ENCODE data around the gene DENND1A.

DNA sequence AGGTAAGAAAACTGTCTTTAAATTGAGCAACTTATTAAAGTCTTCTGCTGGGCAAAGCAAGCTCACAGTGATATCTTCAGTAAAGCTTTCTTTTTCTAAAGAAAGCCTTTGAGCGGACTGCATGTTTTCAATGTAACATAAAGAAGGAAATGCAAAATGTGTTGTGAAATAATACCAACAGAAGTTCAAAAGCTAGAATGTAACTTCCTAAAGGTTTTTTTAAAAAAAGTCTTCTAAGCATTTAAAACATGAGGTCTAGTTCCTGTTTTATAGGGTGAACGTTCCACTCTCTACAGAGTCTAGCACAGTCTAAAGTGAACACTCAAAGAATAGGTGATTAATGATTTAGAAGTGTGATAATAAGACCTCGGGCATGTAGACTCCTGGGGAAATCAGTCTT, 62.9 kb downstream of the DENND1A start:
- no peak for TF ChIP-seq BHLHE40 (IDR thresholded peaks at IDR 0.05; ENCODE audit: borderline replicate concordance)
- no peak for TF ChIP-seq ARNT (IDR thresholded peaks at IDR 0.05)
- TF ChIP-seq FOXM1 (IDR thresholded peaks at IDR 0.05; ENCODE audit: borderline replicate concordance): no peak
- no peak for TF ChIP-seq ZNF384 (IDR thresholded peaks at IDR 0.05)
- no peak for TF ChIP-seq SP1 (IDR thresholded peaks at IDR 0.05)
- TF ChIP-seq NFRKB (IDR thresholded peaks at IDR 0.05): no peak
- TF ChIP-seq FOXK2 (IDR thresholded peaks at IDR 0.05): no peak
- TF ChIP-seq, protein P1, sequence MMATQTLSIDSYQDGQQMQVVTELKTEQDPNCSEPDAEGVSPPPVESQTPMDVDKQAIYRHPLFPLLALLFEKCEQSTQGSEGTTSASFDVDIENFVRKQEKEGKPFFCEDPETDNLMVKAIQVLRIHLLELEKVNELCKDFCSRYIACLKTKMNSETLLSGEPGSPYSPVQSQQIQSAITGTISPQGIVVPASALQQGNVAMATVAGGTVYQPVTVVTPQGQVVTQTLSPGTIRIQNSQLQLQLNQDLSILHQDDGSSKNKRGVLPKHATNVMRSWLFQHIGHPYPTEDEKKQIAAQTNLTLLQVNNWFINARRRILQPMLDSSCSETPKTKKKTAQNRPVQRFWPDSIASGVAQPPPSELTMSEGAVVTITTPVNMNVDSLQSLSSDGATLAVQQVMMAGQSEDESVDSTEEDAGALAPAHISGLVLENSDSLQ (IDR thresholded peaks at IDR 0.05): no peak
- TF ChIP-seq HDGF (IDR thresholded peaks at IDR 0.05; ENCODE audit: borderline replicate concordance): no peak
- no peak for TF ChIP-seq ELF4 (IDR thresholded peaks at IDR 0.05)
- no peak for TF ChIP-seq L3MBTL2 (conservative IDR thresholded peaks at IDR 0.05)

Data from HEK293T (cell line).